Smooth muscle cell of trachea (primary cell): ENCODE data around the gene SNX9. TPM values are rescaled to one million over a fixed set of nuclear protein-coding genes. Genes with fewer than 3 reads are reported as not detected.

Experiments used
- total RNA-seq: library from RNA; depleted of rRNA; stranded (reverse); fragments of >200 nt; gene quantifications from 2 replicates; pipeline ENCODE4 v1.2.1, GENCODE V29; 2014

Gene SNX9
- 104 and 130 TPM in 2 replicates for total RNA-seq

DNA sequence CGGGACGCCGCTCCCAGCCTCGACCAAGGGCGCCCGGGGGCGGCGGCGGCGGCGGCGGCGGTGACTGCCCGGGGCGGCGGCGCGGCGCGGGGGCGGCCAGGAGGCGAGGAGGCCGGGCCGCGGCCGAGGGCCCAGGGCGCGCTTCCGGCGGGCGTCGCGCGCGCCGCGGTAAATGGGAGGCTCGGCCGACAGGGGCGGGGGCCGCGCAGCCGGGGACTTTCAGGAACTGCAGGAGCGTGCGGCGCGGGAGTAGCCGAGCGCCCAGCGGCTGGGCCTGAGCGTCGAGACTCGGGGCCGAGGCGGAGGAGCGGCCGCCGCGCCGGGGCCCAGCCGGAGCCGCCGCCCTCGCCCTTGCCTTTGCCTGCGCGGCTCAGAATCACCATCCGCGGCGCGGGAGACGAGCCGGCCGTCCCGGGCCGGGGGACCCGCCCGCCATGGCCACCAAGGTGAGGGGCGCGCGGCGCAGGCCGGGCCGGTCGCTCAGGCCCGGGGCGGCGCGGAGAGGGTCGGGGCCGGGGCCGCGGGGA lies at the start of gene SNX9:
TSS of gene SNX9 (plus strand) at position 246 of the 527 bp plus-strand sequence. CDS start at position 435, 189 bp downstream.

GRCh38 chr6:157981395-157982101 lies 158.5 kb downstream of the SNX9 start, which contains the start of gene SYNJ2:
Gene SYNJ2 (plus strand): TSS chr6:157981863. CDS start chr6:157981962, 99 bp downstream.

Other genes starting within 250 kb of the SNX9 start
- 42.8 and 69.5 TPM in 2 replicates for gene SYNJ2, start 158.6 kb downstream of the SNX9 start, total RNA-seq